ENCODE data around the gene MAGI2.

GRCh38 chr7:78055599-78055998, 1397.9 kb downstream of the MAGI2 start:
- no peak for TF ChIP-seq EZH2 (IDR thresholded peaks at IDR 0.05; ENCODE audit: low read depth, unreplicated experiment)
- no peak for TF ChIP-seq CTCF (conservative IDR thresholded peaks at IDR 0.05; ENCODE audit: low read depth in 2 of 2)
- TF ChIP-seq NANOG (IDR thresholded peaks at IDR 0.05; ENCODE audit: borderline replicate concordance): no peak
- TF ChIP-seq STAT1 (IDR thresholded peaks at IDR 0.05; ENCODE audit: unreplicated experiment): no peak
- no peak for TF ChIP-seq REST (IDR thresholded peaks at IDR 0.05; ENCODE audit: unreplicated experiment)
- TF ChIP-seq JUNB (IDR thresholded peaks at IDR 0.05; ENCODE audit: unreplicated experiment): no peak
